ENCODE measurements around the gene GPC4. TPM values are rescaled to one million over a fixed set of nuclear protein-coding genes. Genes with fewer than 3 reads are reported as not detected.

The GPC4 gene
- polyA plus RNA-seq, 1 donor from 2014 or later, result 1.2 TPM

DNA sequence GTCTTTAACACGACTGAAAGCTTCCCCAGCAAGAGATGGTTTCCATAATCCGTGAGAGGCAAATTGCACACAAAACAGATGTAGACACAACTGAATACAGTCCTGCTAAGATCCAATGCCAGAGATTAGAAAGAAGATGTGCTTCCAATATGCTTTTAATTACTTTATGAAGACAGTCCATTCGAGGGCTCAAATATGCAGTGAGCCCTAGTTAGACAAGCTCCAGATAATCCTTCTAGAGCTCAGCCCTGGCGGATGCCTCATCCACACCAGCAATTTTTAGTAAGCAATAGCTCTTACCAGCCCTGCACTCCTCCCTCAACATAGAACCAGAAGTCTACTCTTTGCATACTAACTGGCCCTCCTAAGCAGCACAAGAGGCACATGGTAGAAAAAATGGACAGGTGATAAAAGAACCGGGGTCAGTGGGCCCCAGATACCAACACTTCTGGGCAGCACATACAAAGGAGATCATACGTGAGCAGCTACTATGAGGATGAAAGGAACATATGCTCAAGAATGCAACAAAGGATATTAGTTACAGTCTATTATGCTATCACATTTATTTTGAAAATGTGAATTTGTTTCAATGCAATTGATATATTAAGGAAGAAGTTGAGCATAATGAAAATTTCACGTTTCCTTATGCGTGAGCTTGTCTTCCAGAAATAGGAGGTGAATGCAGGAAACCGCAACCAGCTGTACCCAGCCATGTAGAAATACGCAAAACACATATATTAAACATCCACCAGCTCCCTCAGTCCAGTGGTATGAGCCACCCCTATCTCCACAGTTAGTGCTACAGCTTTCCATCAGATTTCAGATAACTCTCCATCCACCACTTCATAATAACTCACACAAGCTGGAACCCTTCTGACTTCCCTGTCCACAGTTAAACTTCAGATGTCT lies 34.3 kb downstream of the GPC4 start:
- H3K4me2 ChIP-seq (ENCODE audit: low read length), result no peak overlapping the region
- no peak overlapping the region for H3K27ac ChIP-seq (ENCODE audit: low read length)
- peaks cover 3% of the 10 kb centered on the region for H3K79me2 ChIP-seq (replicated peaks; ENCODE audit: insufficient read depth, low read length)

GRCh38 chrX:133376422-133376821 lies 38.9 kb downstream of the GPC4 start:
- Histone ChIP-seq H3K9me2 (ENCODE audit: insufficient read depth, low read length) (no peaks in the 10 kb centered on the region), H4K20me1 (ENCODE audit: insufficient read depth) (no peaks in the 10 kb centered on the region), H3K4me3 (ENCODE audit: low read length) (no peak overlapping the region), H3K4me2 (ENCODE audit: low read length) (no peak overlapping the region), H2AFZ (ENCODE audit: low read depth, low read length) (no peak overlapping the region), H3K79me2 (replicated peaks; ENCODE audit: insufficient read depth, low read length) (peaks cover 3% of the 10 kb centered on the region), H3K36me3 (ENCODE audit: insufficient read depth, low read length) (no peaks in the 10 kb centered on the region), H3K9ac (ENCODE audit: low read length) (no peak overlapping the region), H3K27ac (ENCODE audit: low read length) (no peak overlapping the region), H3K27me3 (ENCODE audit: insufficient read depth, low read depth, low read length) (no peaks in the 10 kb centered on the region), H3F3A (ENCODE audit: insufficient read depth, low read length, poor library complexity, severe bottlenecking) (no peaks in the 10 kb centered on the region), H3K9me3 (ENCODE audit: low read length) (no peaks in the 10 kb centered on the region)
- TF ChIP-seq EZH2 (IDR thresholded peaks at IDR 0.05; ENCODE audit: borderline replicate concordance, insufficient read depth, low read length, poor library complexity, severe bottlenecking), result no peak
- TF ChIP-seq SMC3 (conservative IDR thresholded peaks at IDR 0.05; ENCODE audit: poor library complexity), result no peak
- TF ChIP-seq EP300 (conservative IDR thresholded peaks at IDR 0.05; ENCODE audit: poor library complexity, severe bottlenecking), result no peak
- no peak for TF ChIP-seq POLR2AphosphoS5 (IDR thresholded peaks at IDR 0.05)
- no peak for TF ChIP-seq TAF1 (IDR thresholded peaks at IDR 0.05; ENCODE audit: low read depth)
- no peak for TF ChIP-seq MXI1 (conservative IDR thresholded peaks at IDR 0.05; ENCODE audit: poor library complexity, severe bottlenecking)
- TF ChIP-seq, protein P1, sequence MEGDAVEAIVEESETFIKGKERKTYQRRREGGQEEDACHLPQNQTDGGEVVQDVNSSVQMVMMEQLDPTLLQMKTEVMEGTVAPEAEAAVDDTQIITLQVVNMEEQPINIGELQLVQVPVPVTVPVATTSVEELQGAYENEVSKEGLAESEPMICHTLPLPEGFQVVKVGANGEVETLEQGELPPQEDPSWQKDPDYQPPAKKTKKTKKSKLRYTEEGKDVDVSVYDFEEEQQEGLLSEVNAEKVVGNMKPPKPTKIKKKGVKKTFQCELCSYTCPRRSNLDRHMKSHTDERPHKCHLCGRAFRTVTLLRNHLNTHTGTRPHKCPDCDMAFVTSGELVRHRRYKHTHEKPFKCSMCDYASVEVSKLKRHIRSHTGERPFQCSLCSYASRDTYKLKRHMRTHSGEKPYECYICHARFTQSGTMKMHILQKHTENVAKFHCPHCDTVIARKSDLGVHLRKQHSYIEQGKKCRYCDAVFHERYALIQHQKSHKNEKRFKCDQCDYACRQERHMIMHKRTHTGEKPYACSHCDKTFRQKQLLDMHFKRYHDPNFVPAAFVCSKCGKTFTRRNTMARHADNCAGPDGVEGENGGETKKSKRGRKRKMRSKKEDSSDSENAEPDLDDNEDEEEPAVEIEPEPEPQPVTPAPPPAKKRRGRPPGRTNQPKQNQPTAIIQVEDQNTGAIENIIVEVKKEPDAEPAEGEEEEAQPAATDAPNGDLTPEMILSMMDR (IDR thresholded peaks at IDR 0.05; ENCODE audit: poor library complexity, severe bottlenecking), result no peak
- TF ChIP-seq RAD21 (conservative IDR thresholded peaks at IDR 0.05), result no peak
- TF ChIP-seq, protein P2, sequence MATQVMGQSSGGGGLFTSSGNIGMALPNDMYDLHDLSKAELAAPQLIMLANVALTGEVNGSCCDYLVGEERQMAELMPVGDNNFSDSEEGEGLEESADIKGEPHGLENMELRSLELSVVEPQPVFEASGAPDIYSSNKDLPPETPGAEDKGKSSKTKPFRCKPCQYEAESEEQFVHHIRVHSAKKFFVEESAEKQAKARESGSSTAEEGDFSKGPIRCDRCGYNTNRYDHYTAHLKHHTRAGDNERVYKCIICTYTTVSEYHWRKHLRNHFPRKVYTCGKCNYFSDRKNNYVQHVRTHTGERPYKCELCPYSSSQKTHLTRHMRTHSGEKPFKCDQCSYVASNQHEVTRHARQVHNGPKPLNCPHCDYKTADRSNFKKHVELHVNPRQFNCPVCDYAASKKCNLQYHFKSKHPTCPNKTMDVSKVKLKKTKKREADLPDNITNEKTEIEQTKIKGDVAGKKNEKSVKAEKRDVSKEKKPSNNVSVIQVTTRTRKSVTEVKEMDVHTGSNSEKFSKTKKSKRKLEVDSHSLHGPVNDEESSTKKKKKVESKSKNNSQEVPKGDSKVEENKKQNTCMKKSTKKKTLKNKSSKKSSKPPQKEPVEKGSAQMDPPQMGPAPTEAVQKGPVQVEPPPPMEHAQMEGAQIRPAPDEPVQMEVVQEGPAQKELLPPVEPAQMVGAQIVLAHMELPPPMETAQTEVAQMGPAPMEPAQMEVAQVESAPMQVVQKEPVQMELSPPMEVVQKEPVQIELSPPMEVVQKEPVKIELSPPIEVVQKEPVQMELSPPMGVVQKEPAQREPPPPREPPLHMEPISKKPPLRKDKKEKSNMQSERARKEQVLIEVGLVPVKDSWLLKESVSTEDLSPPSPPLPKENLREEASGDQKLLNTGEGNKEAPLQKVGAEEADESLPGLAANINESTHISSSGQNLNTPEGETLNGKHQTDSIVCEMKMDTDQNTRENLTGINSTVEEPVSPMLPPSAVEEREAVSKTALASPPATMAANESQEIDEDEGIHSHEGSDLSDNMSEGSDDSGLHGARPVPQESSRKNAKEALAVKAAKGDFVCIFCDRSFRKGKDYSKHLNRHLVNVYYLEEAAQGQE (IDR thresholded peaks at IDR 0.05; ENCODE audit: borderline replicate concordance), result no peak

More for the DNA sequence above, 34.3 kb downstream of the GPC4 start:
- no peaks in the 10 kb centered on the region for H3K27me3 ChIP-seq (ENCODE audit: insufficient read depth, low read depth, low read length)
- no peak overlapping the region for H2AFZ ChIP-seq (ENCODE audit: low read depth, low read length)
- no peak overlapping the region for H3K9ac ChIP-seq (ENCODE audit: low read length)
- no peaks in the 10 kb centered on the region for H3K9me2 ChIP-seq (ENCODE audit: insufficient read depth, low read length)
- H3K9me3 ChIP-seq (ENCODE audit: low read length), result no peaks in the 10 kb centered on the region
- H4K20me1 ChIP-seq (ENCODE audit: insufficient read depth), result no peaks in the 10 kb centered on the region
- no peak overlapping the region for H3K4me3 ChIP-seq (ENCODE audit: low read length)
- no peaks in the 10 kb centered on the region for H3F3A ChIP-seq (ENCODE audit: insufficient read depth, low read length, poor library complexity, severe bottlenecking)
- H3K36me3 ChIP-seq (ENCODE audit: insufficient read depth, low read length), result no peaks in the 10 kb centered on the region
- TF ChIP-seq, protein P1 (IDR thresholded peaks at IDR 0.05; ENCODE audit: poor library complexity, severe bottlenecking), result no peak
- TF ChIP-seq POLR2AphosphoS5 (IDR thresholded peaks at IDR 0.05) (no peak), SMC3 (conservative IDR thresholded peaks at IDR 0.05; ENCODE audit: poor library complexity) (no peak), RAD21 (conservative IDR thresholded peaks at IDR 0.05) (no peak), EZH2 (IDR thresholded peaks at IDR 0.05; ENCODE audit: borderline replicate concordance, insufficient read depth, low read length, poor library complexity, severe bottlenecking) (no peak), MXI1 (conservative IDR thresholded peaks at IDR 0.05; ENCODE audit: poor library complexity, severe bottlenecking) (no peak), TAF1 (IDR thresholded peaks at IDR 0.05; ENCODE audit: low read depth) (no peak), EP300 (conservative IDR thresholded peaks at IDR 0.05; ENCODE audit: poor library complexity, severe bottlenecking) (no peak)
- TF ChIP-seq, protein P2 (IDR thresholded peaks at IDR 0.05; ENCODE audit: borderline replicate concordance), result no peak
